Thyroid gland (tissue), 4 donors: ENCODE measurements around the gene ZBTB5. TPM values are rescaled to one million over a fixed set of nuclear protein-coding genes. Genes with fewer than 3 reads are reported as not detected.

Source experiments
- DNase-seq, 2 donors: peaks; one replicate each; pipeline ENCODE4 v3.0.0-alpha.2; 2019
- H3K27ac ChIP-seq, 3 donors: fragments of 200-600 bp; sonication (generic); 1 replicate in 2 of 3; 2 replicates in 1 of 3; pipeline ENCODE4 v1.5.1; 2016 to 2019; ENCODE audit warnings: mild to moderate bottlenecking in 1 of 3, moderate library complexity in 1 of 3
- H3K27me3 ChIP-seq: fragments of 200-600 bp; sonication (generic); one replicate; pipeline ENCODE4 v1.5.1; 2019
- H3K36me3 ChIP-seq, 2 donors: fragments of 200-600 bp; sonication (generic); one replicate each; pipeline ENCODE4 v1.5.1; 2016 to 2019
- H3K4me1 ChIP-seq, 2 donors: fragments of 200-600 bp; sonication (generic); one replicate each; pipeline ENCODE4 v1.5.1; 2017 to 2019
- H3K4me3 ChIP-seq, 3 donors: fragments of 200-600 bp; sonication (generic); replicated peaks in 1 of 3; 1 replicate in 2 of 3; 2 replicates in 1 of 3; pipeline ENCODE4 v1.5.1; 2016; ENCODE audit warnings: mild to moderate bottlenecking in 1 of 3
- H3K9me3 ChIP-seq: fragments of 200-600 bp; sonication (generic); one replicate; pipeline ENCODE4 v1.5.1; 2017
- CTCF ChIP-seq, 6 experiments: fragments of 200-600 bp in 3 of 6; fragments of 450-650 bp in 3 of 6; sonication (generic) in 3 of 6; IDR thresholded peaks; one replicate each; pipeline ENCODE4 v1.5.1; 2016 to 2019; ENCODE audit warnings: antibody characterized with exemption in 6 of 6, mild to moderate bottlenecking in 2 of 6, inconsistent platforms in 1 of 6, moderate library complexity in 1 of 6
- POLR2A ChIP-seq, 2 donors: fragments of 450-650 bp; IDR thresholded peaks; one replicate each; pipeline ENCODE4 v1.6.1; 2017; ENCODE audit warnings: antibody characterized with exemption in 2 of 2, mild to moderate bottlenecking in 2 of 2, moderate library complexity in 1 of 2
- WGBS, 2 donors: methylation state at CpG; one replicate each; pipeline ENCODE4 v1.1.5; 2017; 5-methylcytosine and 5-hydroxymethylcytosine counted together
- intact Hi-C: fragments of 100-400 bp; cut with DNase I; formaldehyde crosslinking; loops from one replicate; pipeline ENCODE4 v1.15.1; 2023
- total RNA-seq, 4 donors: library from RNA; depleted of rRNA; stranded (reverse); fragments of >200 nt; gene quantifications; one replicate each; pipeline ENCODE4 v1.2.3, GENCODE V29; 2016

Gene ZBTB5
- total RNA-seq, 4 donors from 2014 or later: 19.2 to 26.8 (median 22.3) TPM

GRCh38 chr9:37496020-37496419, 30.8 kb upstream of the ZBTB5 start:
- intact Hi-C loops: no loop called here
- Histone ChIP-seq H3K4me3 (no peak overlapping the region), H3K36me3 (peaks cover 35 to 46% of the 10 kb centered on the region in 2 donors), H3K9me3 (no peaks in the 10 kb centered on the region), H3K27me3 (no peaks in the 10 kb centered on the region), H3K27ac (no peak overlapping the region), H3K4me1 (no peaks in the 10 kb centered on the region)
- TF ChIP-seq CTCF (IDR thresholded peaks at IDR 0.05): no peak
- TF ChIP-seq POLR2A (IDR thresholded peaks at IDR 0.05): no peak
- no peak for DNase-seq
- 66 to 83% methylated on average over 4 of the region's 4 CpGs for WGBS, 2 donors

GRCh38 chr9:37495571-37495970, 30.3 kb upstream of the ZBTB5 start:
- DNase-seq: no peak
- Histone ChIP-seq H3K9me3 (no peaks in the 10 kb centered on the region), H3K4me3 (no peak overlapping the region), H3K4me1 (no peaks in the 10 kb centered on the region), H3K36me3 (peaks cover 35 to 43% of the 10 kb centered on the region in 2 donors), H3K27me3 (no peaks in the 10 kb centered on the region), H3K27ac (no peak overlapping the region)
- no peak for TF ChIP-seq CTCF (IDR thresholded peaks at IDR 0.05)
- TF ChIP-seq POLR2A (IDR thresholded peaks at IDR 0.05): no peak
- WGBS, 2 donors: 95% methylated on average over 5 of the region's 5 CpGs
- intact Hi-C loops: no loop called here

GRCh38 chr9:37491939-37492338, 26.7 kb upstream of the ZBTB5 start:
- Histone ChIP-seq H3K27me3 (no peaks in the 10 kb centered on the region), H3K4me1 (peaks cover 2 to 3% of the 10 kb centered on the region in 2 donors), H3K9me3 (no peaks in the 10 kb centered on the region), H3K4me3 (no peak overlapping the region), H3K27ac (no peak overlapping the region), H3K36me3 (peaks cover 29 to 31% of the 10 kb centered on the region in 2 donors)
- intact Hi-C loops: no loop called here
- no peak for DNase-seq
- TF ChIP-seq POLR2A (IDR thresholded peaks at IDR 0.05) (no peak), CTCF (IDR thresholded peaks at IDR 0.05) (no peak)
- 95 to 97% methylated on average over 1 of the region's 1 CpG for WGBS, 2 donors

- peak in 1 of 2 donors; percentile 21 for DNase-seq
- intact Hi-C loops: no loop called here
- H3K4me3 ChIP-seq: peak overlapping the region in 1 of 3 donors; percentile 53
- no peak for TF ChIP-seq POLR2A (IDR thresholded peaks at IDR 0.05)
- no peak for TF ChIP-seq CTCF (IDR thresholded peaks at IDR 0.05)
- peaks cover 3 to 6% of the 10 kb centered on the region in 2 donors for H3K36me3 ChIP-seq
- H3K9me3 ChIP-seq: no peaks in the 10 kb centered on the region
- H3K4me1 ChIP-seq: peaks cover 16 to 17% of the 10 kb centered on the region in 2 donors
- WGBS, 2 donors: 18 to 42% methylated on average over 7 of the region's 7 CpGs
- peak overlapping the region in 2 of 3 donors; percentile 31 to 42 for H3K27ac ChIP-seq
- H3K27me3 ChIP-seq: no peaks in the 10 kb centered on the region
Measured at GRCh38 chr9:37486616-37487548, 21.6 kb upstream of the ZBTB5 start.

- TF ChIP-seq CTCF (IDR thresholded peaks at IDR 0.05) (no peak), POLR2A (IDR thresholded peaks at IDR 0.05) (no peak)
- DNase-seq: no peak
- Histone ChIP-seq H3K27ac (peak overlapping the region in 2 of 3 donors; percentile 31 to 42), H3K9me3 (no peaks in the 10 kb centered on the region), H3K27me3 (no peaks in the 10 kb centered on the region), H3K4me3 (peak overlapping the region; percentile 27 to 53 (median 42)), H3K36me3 (peaks cover 3 to 6% of the 10 kb centered on the region in 2 donors), H3K4me1 (peaks cover 16 to 17% of the 10 kb centered on the region in 2 donors)
- WGBS, 2 donors: 1 to 5% methylated on average over 7 of the region's 7 CpGs
- intact Hi-C loops: no loop called here
Measured at GRCh38 chr9:37486256-37486615, 21.0 kb upstream of the ZBTB5 start.
